Measurements from ENCODE around the gene THADA.
A peak's percentile ranks its signal among the peaks of the same experiment; 100 is the strongest.
"Not testable (repeated sequence)": the region's sequence is repeated elsewhere in the genome, so short reads cannot be mapped to it uniquely, and the experiment has no call there.

Gene THADA

DNA sequence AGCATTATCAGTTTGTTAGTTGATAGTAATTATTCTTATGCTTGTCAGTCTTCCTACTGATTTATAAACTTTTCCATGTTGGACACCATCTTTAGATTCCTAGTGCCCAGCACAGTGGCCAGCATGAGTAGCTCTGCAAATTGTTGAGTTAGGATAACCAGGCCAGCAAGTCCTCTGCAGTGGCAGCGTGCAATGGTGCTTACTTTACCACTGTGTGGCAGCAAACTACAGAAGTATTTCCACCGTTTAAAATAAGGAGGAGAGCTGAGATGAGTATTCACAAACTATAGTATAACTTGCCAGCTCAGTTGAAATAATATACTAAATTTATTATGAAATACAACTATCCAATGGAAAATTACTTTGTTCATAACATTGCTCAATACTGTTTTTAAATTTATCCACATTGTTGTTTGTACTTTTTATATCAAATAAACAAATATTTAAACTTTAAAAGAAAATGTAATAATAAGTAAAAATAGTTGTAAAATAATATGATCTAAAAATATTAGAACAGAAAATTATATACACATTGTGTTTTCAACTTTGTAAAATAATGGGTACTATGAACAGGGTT lies 9.3 kb upstream of the THADA start:
- no peak for DNase-seq (ENCODE audit: low read depth)

DNA sequence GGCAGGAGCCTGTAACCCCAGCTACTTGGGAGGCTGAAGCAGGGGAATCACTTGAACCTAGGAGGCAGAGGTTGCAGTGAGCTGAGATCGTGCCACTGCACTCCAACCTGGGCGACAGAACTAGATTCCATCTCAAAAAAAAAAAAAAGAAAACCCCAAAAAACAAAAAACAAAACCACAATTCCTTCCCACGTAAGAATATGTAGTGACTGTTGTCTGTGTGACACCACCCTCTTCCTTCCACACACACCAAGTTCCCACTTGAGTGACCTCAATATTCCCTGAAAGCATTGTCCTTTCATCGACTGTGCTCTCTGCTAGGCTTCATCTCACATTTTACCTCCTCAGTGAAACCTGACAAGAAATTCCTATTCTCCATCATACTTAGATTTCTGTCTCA lies 8.8 kb upstream of the THADA start:
- no peak for DNase-seq (ENCODE audit: low read depth)

DNA sequence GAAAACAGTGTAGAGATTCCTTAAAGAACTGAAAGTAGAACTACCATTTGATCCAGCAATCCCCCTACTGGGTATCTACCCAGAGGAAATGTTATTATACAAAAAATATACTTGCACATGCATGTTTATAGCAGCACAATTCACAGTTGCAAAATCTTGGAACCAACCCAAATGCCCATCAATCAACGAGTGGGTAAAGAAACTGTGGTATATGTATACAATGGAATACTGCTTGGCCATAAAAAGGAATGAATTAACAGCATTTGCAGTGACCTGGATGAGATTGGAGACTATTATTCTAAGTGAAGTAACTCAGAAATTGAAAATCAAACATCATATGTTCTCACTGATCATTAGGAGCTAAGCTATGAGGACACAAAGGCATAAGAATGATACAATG lies 4.8 kb upstream of the THADA start:
- DNase-seq (ENCODE audit: low read depth), result not testable (repeated sequence)

DNA sequence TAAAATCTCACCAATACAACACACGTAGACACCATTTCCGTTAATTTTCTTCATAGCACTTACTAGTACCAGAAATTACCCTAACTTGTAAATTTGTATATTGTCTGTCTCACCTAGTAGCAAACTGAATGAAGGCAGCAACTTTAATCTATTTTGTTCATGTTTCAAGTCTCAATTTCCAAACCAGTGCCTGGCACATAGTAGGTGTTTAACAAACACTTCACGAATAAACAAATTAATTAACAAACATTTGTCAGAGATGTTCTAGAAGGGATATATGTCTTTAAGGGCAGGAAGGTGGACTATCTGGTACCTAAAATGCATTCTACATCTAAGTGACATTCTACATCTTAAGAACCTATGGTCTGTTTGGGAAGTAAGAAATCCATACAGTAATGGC lies 963 bp downstream of the THADA start:
- no peak for DNase-seq (ENCODE audit: low read depth)

DNA sequence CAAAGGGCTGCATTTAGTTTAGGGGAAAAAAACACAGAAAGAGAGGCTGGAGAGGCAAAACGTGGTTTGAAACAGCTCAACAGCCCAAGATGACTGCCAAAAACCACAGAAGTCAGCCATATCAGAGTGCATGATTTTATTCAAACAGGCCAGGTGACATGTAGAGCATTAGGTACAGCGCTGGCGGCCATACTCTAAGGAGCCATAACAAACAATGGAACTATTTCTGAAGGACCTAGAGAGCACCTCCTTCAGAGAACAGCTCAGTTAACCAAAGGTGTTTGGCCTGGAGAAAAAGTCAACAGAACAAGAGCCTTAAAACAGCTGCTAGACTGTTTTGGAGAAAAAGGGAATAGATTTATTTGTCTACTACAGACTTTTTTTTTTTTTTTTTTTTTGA lies 2.6 kb downstream of the THADA start:
- no peak for DNase-seq (ENCODE audit: low read depth)

DNA sequence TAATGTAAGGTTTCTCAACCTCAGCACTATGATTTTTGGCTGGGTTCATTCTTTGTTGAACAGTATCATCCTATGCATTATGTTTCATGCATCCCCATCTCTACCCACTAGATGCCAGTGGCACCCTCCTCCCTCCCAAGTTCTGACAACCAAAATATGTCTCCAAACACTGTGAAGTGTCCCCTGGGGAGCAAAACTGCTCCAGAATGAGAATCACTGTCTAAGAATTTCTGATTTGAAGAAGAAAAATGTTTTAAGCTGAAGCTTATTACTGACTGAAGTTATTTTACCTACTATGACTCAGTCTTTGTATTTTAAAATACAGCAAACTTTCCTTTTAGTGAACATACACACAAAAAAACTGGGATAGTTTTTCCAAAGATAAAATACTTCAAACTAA lies 3.4 kb downstream of the THADA start:
- DNase-seq (ENCODE audit: low read depth), result no peak

DNA sequence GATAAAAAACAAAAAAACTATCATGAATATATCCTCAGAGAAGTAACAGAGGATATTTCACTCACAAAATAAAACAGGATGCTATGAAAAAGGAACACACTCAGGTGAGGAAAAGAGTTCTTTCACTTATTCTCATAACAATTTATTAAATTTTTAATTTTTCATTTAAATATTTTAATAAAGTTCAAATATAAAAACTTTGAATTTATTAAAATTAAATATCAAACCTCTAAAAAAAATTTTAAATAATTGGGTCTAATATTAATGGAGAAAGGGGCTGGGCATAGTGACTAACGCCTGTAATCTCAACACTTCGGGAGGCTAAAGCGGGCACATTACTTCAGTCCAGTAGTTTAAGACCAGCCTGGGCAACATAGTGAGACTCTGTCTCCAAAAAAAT lies 10.1 kb downstream of the THADA start:
- no peak for DNase-seq (ENCODE audit: low read depth)

DNA sequence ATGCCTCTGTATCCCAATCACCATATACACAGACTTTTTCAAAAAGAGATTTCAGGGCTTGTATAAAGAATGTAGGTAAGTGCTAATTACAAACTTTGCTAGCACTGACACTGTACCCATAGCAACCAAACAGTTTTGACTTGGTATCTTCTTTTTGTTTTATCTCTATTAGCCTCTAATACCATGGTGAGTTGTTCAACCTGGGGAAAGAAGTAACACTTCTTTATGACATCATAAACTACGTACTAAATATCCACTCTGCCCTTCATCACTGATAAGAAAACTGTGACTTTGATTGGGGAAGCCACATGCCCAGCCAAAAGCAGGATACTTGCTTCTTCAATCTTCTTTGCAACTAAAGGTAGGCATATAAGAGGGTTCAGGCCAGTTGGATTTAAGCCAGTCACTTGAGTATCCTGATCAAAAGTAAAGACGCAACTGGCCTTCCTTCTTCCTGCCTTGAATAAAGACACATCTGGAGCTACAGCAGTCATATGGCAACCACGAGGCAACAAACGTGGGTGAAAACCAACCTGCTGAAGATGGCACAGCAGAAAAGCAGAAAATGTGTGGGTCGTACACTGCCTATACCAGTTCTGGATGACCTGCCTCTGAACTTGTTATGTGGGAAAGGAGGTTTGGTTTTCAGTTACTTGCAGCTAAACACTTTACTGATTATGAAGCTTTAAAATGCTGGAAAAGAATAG lies 16.4 kb downstream of the THADA start:
- DNase-seq (ENCODE audit: low read depth), result no peak

DNA sequence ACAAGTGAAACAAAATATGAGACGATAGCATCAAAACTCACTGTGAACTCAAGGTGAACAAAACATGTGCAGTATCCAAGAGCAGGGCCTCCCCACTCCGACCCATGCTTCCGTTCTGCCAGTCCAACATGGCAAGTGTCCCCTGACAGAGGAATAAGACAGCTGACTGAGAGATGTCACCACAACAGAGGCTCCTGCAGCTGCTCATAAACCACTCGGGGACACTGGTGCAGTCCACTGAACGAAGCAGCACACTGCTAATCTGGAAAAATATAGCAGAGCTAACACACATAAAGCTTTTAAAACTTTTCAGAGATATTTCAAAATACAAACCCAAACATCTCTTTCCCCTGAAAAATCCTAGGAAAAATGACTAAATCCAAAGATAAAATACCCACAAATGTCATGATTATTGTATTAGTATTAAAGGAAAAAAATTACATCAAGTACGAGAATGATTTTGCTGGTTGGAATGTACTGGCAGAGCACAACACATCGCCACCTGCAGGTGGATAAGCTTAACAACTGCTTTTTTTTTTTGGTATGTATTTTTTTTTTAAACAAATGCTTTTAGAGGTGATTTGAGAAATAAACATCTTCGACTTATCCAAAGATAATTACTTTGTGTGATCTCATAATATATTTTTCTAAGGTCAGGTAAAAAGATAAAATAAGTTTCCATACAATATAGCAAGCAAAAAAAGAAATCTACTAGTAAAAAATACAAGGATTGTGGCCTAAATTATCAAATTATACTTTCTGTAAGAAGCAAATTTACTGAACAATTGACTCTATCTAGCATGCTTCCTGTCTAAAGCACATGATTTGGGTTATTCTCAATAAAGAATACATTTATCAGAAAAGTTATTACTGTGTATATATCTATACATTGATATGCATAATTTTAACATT lies 18.6 kb downstream of the THADA start:
- no peak for DNase-seq (ENCODE audit: low read depth)

DNA sequence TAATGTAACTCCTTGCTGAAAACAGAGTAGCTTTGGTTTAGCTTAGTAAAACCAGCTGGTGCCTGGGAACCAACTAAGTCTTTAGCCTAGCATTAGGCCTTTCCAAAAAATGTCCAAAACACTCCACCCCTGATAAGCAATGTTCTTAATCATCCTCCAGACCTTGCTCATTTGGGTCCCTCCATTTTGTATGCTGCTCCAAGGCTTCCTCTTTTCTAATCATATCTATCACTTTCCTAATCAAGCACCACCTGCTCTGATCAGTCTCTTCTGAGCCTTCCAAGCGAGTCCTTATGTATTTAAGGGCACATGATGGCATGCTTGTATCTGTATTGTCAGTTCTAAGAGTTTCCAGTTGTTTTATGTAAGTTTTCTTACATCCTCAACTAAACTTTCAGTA lies 23.6 kb downstream of the THADA start:
- DNase-seq (ENCODE audit: low read depth), result no peak

DNA sequence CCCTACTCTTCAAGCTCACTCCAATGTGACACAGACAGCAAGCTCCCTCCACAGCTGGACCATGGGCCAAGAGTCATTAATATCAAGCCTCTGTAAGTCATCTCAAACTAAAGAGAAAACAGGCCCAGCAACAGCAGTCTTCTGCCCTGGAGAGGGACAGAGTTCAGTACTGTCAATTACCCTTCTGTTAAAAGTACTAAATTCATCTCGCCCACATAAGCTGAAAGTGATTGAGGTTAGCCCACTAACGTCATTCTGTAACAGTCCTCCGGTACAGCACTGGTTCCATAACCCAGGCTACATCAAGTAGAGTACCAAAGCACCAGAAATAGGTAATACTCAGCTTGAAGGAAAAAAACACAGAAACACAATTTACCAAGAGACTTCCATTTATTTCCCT lies 25.9 kb downstream of the THADA start:
- no peak for DNase-seq (ENCODE audit: low read depth)

DNA sequence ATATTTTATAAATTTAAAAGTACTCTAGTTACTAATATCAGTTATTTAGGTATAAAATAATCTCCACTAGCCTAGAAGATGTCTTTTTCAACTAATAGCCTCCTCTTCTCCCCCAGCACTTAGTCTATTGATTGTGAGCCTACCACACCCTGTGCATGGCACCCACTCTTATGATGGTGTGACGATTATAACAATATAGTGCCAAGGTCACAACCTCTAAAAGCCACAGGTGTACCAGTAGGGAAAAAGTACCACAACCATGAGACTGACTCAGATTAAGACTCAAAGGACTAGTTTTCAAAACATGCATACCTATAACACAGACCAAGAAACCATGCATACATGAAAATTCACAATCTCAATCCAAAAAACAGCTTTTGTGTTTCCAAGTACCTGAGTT lies 27.6 kb downstream of the THADA start:
- DNase-seq (ENCODE audit: low read depth), result no peak

DNA sequence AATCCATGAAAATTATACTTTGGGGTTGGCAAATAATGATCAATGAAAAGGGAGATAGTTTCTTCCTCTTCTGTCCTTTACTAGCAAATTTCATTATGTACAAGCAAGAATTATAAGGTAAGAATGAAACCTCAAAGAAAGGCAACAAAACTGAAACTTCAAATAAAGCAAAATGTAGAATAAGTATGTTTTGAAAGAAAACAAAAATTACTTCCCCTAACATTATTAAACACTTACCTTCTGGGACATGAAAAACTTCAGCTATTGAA lies 29.4 kb downstream of the THADA start:
- DNase-seq (ENCODE audit: low read depth), result no peak

DNA sequence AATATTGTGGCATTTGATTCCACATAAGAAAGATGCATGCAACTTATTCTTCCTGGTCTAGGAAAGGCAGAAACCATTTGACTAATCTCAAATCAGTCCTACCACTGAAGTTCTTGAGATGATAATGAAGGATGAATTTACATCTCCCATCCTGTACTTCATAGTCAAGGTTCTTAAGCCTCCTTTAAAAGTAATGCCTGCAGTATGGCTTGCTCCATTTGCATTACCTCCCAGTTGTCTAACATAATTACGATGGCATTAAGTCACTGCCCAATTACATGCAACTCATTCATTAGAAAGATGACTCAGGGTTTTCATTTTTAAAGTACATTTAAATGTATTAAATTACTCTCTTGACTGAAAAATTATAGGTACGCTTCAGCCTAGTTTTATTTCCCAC lies 32.2 kb downstream of the THADA start:
- DNase-seq (ENCODE audit: low read depth), result no peak

DNA sequence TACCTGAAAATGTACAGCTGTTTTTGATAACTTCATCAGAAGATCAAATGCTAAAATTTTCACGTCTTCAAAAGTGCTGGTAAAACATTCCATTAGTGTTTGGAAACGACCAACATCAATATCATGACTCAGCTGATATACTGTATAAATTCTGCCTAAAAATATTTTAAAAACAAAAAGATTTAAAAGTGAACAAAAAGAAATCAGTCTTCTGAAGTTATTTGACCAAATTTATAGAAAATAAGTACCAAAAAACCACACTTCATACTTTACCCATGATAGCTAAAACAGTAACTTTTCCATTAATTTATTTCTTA lies 35.6 kb downstream of the THADA start:
- no peak for DNase-seq (ENCODE audit: low read depth)

DNA sequence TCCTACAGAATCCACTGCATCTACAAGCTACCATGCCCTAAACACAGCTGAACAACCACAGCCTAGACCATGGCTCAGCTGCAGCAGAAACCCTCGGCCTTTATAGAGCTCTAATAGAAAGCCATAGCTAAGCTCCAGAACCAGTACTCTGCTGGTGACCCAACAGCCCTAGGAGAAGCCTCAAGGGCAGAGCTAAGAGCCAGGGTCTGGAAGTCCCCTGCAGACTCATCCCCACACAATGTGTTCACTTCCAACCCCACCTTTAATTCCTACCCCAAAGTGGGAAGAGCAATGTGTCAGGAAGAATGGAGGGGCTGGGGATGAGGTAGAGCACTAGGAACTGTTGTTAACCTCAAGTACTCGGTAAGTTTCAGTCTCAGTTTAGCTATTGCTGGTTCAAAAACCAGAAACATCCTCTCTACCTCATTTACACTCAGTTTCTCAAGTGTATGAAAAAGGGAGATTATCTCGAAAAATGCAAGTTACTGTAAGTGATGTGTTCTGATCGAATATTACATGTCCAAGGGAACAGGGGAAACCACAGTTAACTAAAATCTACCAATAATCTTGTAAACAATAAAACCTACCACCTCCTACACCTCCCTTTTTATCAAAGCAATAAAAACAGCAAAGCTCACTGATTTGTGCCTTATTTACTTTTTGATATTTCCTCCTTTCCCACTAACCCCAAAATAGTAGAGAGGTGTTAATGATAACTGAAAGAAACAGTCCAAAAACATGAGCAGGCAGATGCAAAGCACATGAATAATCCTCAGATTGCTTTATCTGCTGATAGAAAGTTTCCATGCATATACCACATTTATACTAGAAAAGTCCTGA lies 36.2 kb downstream of the THADA start:
- no peak for DNase-seq (ENCODE audit: low read depth)

DNA sequence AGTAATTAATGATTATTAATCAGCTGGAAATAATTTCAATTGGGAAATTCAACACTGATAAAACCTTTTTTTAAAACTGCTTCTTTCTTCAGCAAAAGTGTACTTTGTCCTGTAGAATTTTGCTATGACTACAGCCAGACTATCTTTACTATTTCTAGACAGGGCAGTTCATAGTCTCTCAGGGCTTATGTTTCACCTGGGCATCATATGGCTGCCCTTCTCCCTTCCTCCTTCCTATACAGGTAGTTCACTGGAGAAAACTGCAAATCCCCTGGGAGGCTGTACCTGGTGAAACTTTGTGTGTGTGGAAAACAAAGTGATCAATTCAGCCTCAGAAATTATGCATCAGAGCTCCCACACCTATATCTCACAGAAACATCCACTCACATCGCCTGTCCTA lies 38.6 kb downstream of the THADA start:
- no peak for DNase-seq (ENCODE audit: low read depth)

DNA sequence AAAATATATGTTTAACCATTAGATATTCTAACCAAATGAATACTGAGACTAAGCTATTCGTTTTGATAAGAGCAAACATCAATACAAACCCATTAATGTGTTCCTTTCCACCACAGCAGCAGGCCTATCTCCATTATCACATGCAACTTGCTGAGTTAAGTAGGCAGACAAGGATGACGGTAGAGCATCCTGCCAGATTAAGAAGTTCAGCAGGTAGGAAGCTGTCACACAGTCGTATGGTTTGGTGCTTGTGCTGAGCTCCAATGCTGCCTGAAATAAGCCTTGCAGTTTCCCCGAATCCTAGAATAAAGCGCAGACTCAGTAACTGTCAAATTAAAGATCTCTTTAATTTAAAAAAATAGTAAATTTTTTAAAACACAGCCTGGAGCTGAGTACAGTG lies 39.6 kb downstream of the THADA start:
- no peak for DNase-seq (ENCODE audit: low read depth)

DNA sequence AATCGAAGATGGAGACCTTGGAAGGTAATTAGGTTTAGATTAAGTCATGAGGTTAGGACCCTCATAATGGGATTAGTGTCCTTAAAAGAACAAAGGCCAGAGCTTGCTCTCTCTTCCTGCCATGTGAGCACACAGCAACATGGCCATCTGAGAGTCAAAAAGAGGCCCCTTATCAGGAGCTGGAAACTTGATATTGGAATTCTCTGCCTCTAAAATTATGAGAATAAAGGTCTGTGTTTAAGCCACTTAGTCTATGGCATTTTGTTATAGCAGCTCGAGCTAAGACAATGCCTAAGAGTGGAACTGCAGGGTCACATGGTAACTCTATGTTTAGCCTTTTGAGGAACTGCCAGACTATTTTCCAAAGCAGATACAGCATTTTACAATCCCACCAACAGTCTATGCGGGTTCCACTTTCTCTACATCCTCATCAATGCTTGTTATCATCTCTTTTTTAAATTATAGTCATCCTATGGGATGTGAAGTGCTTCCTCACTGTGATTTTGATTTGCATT lies 42.4 kb downstream of the THADA start:
- no peak for DNase-seq (ENCODE audit: low read depth)

DNA sequence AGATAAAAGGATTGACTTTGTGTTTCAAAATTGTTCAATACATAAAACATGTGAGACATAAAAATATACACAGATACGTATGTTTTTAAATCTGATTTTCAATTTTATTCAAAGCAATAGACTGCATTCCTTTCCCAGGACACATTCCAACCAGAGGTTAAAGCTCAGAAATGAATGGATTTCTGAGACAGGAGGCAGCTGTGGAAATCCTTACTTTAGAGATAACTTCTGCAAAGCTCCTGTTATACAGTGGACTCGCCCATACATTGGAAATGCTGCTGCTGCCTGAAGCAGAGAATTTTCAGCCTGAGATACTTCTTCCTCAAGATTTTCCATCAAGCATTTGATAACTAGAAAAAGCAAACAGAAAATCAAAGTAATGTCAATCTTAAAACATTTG lies 43.8 kb downstream of the THADA start:
- no peak for DNase-seq (ENCODE audit: low read depth)

DNA sequence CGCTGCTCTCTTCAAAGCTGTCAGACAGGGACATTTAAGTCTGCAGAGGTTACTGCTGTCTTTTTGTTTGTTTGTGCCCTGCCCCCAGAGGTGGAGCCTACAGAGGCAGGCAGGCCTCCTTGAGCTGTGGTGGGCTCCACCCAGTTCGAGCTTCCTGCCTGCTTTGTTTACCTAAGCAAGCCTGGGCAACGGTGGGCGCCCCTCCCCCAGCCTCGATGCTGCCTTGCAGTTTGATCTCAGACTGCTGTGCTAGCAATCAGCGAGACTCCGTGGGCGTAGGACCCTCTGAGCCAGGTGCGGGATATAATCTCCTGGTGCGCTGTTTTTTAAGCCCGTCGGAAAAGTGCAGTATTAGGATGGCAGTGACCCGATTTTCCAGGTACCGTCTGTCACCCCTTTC lies 47.5 kb downstream of the THADA start:
- peak; percentile 15 for DNase-seq (ENCODE audit: low read depth)

DNA sequence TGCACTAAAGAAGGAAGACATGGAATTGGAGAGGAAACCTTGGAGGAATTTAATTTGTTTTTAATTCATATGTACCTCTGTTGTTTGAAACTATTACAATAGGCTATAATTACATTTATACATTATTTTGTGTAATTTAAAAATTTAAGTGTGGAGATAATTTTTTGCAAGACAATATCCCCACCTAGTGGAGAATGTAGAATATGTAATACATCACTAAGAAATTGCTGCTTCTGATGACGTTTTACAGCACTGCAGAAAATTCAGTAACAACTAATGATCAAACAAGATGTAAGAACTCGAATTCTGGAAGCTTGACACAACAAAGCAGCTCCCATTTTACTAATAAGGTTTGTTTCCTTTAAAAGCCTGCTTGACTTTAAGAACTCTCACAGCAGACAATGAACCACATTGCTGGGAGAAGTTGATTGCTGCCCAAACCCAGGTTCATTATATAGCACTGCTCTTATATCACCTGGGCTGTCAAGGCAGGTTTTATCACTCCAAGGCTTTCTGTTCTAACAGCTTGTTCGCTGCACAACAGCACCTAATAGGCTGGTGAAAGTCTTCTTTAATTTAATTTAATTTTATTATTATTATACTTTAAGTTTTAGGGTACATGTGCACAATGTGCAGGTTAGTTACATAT lies 53.4 kb downstream of the THADA start:
- DNase-seq (ENCODE audit: low read depth), result no peak

Data from T follicular helper cell (primary cell).